ENCODE results near the gene AKAP6. TPM values are rescaled to one million over a fixed set of nuclear protein-coding genes. Genes with fewer than 3 reads are reported as not detected.

Gene AKAP6
- total RNA-seq, 4 donors from 2014 or later: 1.1 to 16.0 (median 6.0) TPM

- H3K4me1 ChIP-seq: peaks cover 0 to 20% (median 4%) of the 10 kb centered on the region in 3 donors
- intact Hi-C loops (cut with DNase I): no loop called here
- H3K9me3 ChIP-seq: no peaks in the 10 kb centered on the region
- TF ChIP-seq POLR2A (IDR thresholded peaks at IDR 0.05) (no peak), CTCF (IDR thresholded peaks at IDR 0.05) (no peak)
- no peaks in the 10 kb centered on the region for H3K36me3 ChIP-seq
- H3K4me3 ChIP-seq: no peak overlapping the region
- no peaks in the 10 kb centered on the region for H3K27me3 ChIP-seq
- DNase-seq: no peak
- H3K27ac ChIP-seq: no peak overlapping the region
- 32% methylated on average over 2 of the region's 2 CpGs for WGBS, 2 donors
Measured at GRCh38 chr14:32375663-32376062, 46.6 kb downstream of the AKAP6 start.

- TF ChIP-seq POLR2A (IDR thresholded peaks at IDR 0.05) (no peak), CTCF (IDR thresholded peaks at IDR 0.05) (no peak)
- Histone ChIP-seq H3K4me3 (no peak overlapping the region), H3K27me3 (no peaks in the 10 kb centered on the region), H3K9me3 (no peaks in the 10 kb centered on the region), H3K4me1 (peaks cover 0 to 14% (median 4%) of the 10 kb centered on the region in 3 donors), H3K27ac (no peak overlapping the region), H3K36me3 (no peaks in the 10 kb centered on the region)
- WGBS, 2 donors: 80 to 83% methylated on average over 5 of the region's 5 CpGs
- intact Hi-C loops (cut with DNase I): no loop called here
- no peak for DNase-seq
Measured at GRCh38 chr14:32377046-32377646, 48.0 kb downstream of the AKAP6 start.

DNA sequence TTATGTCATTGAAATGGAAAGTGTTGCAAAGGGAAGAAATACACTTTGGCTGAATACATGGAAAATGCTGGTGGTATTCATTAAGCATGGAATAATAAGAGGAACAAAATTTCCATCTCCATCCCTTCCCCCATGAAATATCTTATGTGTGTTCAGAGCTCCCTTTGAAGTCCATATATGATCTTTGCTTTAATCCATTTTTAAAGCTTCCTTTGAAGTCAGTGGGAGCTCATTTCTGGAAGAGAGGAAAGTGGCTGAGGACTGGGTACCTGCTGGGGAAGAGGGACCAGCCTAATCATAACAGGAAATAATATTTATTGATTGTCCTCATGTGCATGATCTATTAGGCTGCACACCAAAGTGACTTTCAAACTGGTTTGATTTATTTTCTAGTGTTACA lies 49.2 kb downstream of the AKAP6 start:
- H3K27ac ChIP-seq: no peak overlapping the region
- no peaks in the 10 kb centered on the region for H3K27me3 ChIP-seq
- H3K4me1 ChIP-seq: peaks cover 0 to 23% (median 4%) of the 10 kb centered on the region in 3 donors
- no peak for TF ChIP-seq CTCF (IDR thresholded peaks at IDR 0.05)
- TF ChIP-seq POLR2A (IDR thresholded peaks at IDR 0.05): no peak
- H3K36me3 ChIP-seq: no peaks in the 10 kb centered on the region
- intact Hi-C loops (cut with DNase I): no loop called here
- DNase-seq: no peak
- H3K4me3 ChIP-seq: no peak overlapping the region
- no peaks in the 10 kb centered on the region for H3K9me3 ChIP-seq

GRCh38 chr14:32379447-32379846 lies 50.3 kb downstream of the AKAP6 start:
- Histone ChIP-seq H3K27ac (no peak overlapping the region), H3K9me3 (no peaks in the 10 kb centered on the region), H3K4me3 (no peak overlapping the region), H3K4me1 (peaks cover 0 to 35% (median 4%) of the 10 kb centered on the region in 3 donors), H3K27me3 (no peaks in the 10 kb centered on the region), H3K36me3 (no peaks in the 10 kb centered on the region)
- WGBS, 2 donors: 71 to 77% methylated on average over 1 of the region's 1 CpG
- no peak for TF ChIP-seq POLR2A (IDR thresholded peaks at IDR 0.05)
- TF ChIP-seq CTCF (IDR thresholded peaks at IDR 0.05): no peak
- no peak for DNase-seq
- intact Hi-C loops (cut with DNase I): no loop called here

DNA sequence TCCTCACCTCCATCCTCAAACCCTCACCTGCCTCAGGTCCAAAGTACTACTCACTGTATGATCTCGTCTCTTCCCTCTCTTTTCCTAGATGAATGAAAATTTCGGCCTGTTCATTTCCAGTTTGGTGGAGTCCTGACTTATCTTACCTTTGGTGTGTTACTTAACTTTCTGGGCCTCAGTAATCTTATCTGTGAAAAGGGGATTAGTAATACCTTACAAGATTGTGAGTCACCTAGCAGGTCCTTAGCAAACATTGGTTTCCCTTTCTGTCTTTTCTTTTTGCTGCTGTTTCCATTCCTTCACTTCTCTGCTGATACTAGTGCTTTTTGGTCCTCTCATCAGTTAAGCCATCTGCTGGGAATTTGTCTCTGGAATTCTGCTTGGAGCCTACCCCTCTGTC lies 52.8 kb downstream of the AKAP6 start:
- H3K27ac ChIP-seq: no peak overlapping the region
- DNase-seq: no peak
- H3K9me3 ChIP-seq: no peaks in the 10 kb centered on the region
- H3K4me1 ChIP-seq: peaks cover 0 to 36% (median 0%) of the 10 kb centered on the region in 3 donors
- H3K27me3 ChIP-seq: no peaks in the 10 kb centered on the region
- no peak for TF ChIP-seq CTCF (IDR thresholded peaks at IDR 0.05)
- no peak for TF ChIP-seq POLR2A (IDR thresholded peaks at IDR 0.05)
- H3K36me3 ChIP-seq: no peaks in the 10 kb centered on the region
- intact Hi-C loops (cut with DNase I): no loop called here
- 43 to 49% methylated on average over 2 of the region's 2 CpGs for WGBS, 2 donors
- H3K4me3 ChIP-seq: no peak overlapping the region
